Type B pancreatic cell (in vitro differentiated cells): ENCODE data around the gene MTMR12. TPM values are rescaled to one million over a fixed set of nuclear protein-coding genes. Genes with fewer than 3 reads are reported as not detected.

ENCODE experiments used
- DNase-seq: peaks from one replicate; pipeline ENCODE4 v3.0.0; 2021; ENCODE audit warnings: mixed read lengths; ENCODE audit not compliant: unreplicated experiment; ENCODE audit errors: extremely low spot score
- H3K27ac Mint-ChIP-seq: 2 replicates; pipeline ENCODE4 v1.8.0; 2021; ENCODE audit warnings: mild to moderate bottlenecking, mixed read lengths
- H3K27me3 Mint-ChIP-seq: 2 replicates; pipeline ENCODE4 v1.8.0; 2021; ENCODE audit warnings: mixed read lengths
- H3K36me3 Mint-ChIP-seq: 2 replicates; pipeline ENCODE4 v1.8.0; 2021; ENCODE audit warnings: mixed read lengths
- H3K4me1 Mint-ChIP-seq: one replicate; pipeline ENCODE4 v1.8.0; 2021; ENCODE audit warnings: mixed read lengths; ENCODE audit not compliant: unreplicated experiment
- H3K4me3 Mint-ChIP-seq: 2 replicates; pipeline ENCODE4 v1.8.0; 2021; ENCODE audit warnings: mild to moderate bottlenecking, mixed read lengths
- H3K9me3 Mint-ChIP-seq: 2 replicates; pipeline ENCODE4 v1.8.0; 2021; ENCODE audit warnings: mixed read lengths
- CTCF ChIP-seq: fragments of 200-600 bp; sonication (generic); conservative IDR thresholded peaks from 2 replicates; pipeline ENCODE4 v1.5.0; 2021; ENCODE audit warnings: antibody characterized with exemption, mild to moderate bottlenecking
- total RNA-seq: library from RNA; stranded (reverse); gene quantifications from 2 replicates; pipeline ENCODE4 v1.2.1, GENCODE V29; 2021; ENCODE audit warnings: low replicate concordance

MTMR12 gene
- total RNA-seq, 1 donor from 2014 or later: 23.5 TPM

DNA sequence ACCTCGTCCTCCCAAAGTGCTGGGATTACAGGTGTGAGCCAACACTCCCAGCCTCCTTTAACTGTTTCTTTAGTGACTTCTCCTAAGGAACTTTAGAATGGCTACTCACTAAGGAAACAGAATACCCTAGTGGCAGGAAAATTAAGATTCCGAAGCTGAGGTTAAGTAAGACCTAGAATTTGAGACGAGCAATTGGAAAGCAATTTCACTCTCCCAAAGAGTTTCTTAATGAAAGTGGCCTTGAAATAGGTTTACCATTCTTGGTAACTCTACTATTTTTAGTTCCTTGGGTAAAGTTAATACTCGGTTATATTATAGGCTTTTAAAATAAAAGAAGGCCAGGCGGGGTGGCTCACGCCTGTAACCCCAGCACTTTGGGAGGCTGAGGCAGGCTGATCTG lies 115.7 kb downstream of the MTMR12 start:
- H3K4me3 Mint-ChIP-seq: no peak overlapping the region
- TF ChIP-seq CTCF: peak; percentile 17
- DNase-seq: no peak
- H3K27me3 Mint-ChIP-seq: no peaks in the 10 kb centered on the region
- H3K27ac Mint-ChIP-seq: no peak overlapping the region
- peaks cover 3% of the 10 kb centered on the region for H3K9me3 Mint-ChIP-seq
- no peaks in the 10 kb centered on the region for H3K36me3 Mint-ChIP-seq
- peaks cover 14% of the 10 kb centered on the region for H3K4me1 Mint-ChIP-seq

- peaks cover 17% of the 10 kb centered on the region for H3K4me1 Mint-ChIP-seq
- TF ChIP-seq CTCF: no peak
Measured at GRCh38 chr5:32195265-32195664, 117.5 kb downstream of the MTMR12 start.

GRCh38 chr5:32193591-32193990 lies 119.1 kb downstream of the MTMR12 start:
- Mint-ChIP-seq H3K27me3 (no peaks in the 10 kb centered on the region), H3K4me3 (peak overlapping the region; percentile 16), H3K36me3 (no peaks in the 10 kb centered on the region), H3K4me1 (peaks cover 20% of the 10 kb centered on the region), H3K9me3 (peaks cover 4% of the 10 kb centered on the region), H3K27ac (peak overlapping the region; percentile 10)
- TF ChIP-seq CTCF: no peak
- no peak for DNase-seq

More at GRCh38 chr5:32195265-32195664, 117.5 kb downstream of the MTMR12 start:
- Mint-ChIP-seq H3K36me3 (no peaks in the 10 kb centered on the region), H3K9me3 (peaks cover 4% of the 10 kb centered on the region), H3K4me3 (no peak overlapping the region), H3K27ac (no peak overlapping the region), H3K27me3 (no peaks in the 10 kb centered on the region)
- no peak for DNase-seq

GRCh38 chr5:32190095-32190494 lies 122.6 kb downstream of the MTMR12 start:
- no peak for TF ChIP-seq CTCF
- DNase-seq: no peak
- Mint-ChIP-seq H3K9me3 (peaks cover 4% of the 10 kb centered on the region), H3K36me3 (no peaks in the 10 kb centered on the region), H3K4me3 (no peak overlapping the region), H3K4me1 (peaks cover 20% of the 10 kb centered on the region), H3K27me3 (no peaks in the 10 kb centered on the region), H3K27ac (no peak overlapping the region)

DNA sequence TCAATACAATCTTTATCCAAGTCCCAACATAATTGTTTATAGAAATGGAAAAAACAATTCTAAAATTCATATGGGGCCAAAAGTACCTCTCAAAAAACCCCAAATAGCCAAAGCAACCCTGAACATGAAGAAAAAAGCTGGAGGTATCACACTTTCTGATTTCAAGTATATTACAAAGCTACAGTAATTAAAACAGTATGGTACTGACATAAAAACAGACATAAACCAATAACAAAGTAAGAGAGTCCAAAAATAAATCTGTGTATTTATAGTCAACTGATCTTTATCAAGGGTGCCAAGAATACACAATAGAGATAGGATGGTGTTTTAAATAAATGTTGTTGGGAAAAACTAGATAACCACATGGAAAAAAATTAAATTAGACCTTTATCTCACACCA lies 125.1 kb downstream of the MTMR12 start:
- peaks cover 15% of the 10 kb centered on the region for H3K4me1 Mint-ChIP-seq
- no peaks in the 10 kb centered on the region for H3K36me3 Mint-ChIP-seq
- H3K4me3 Mint-ChIP-seq: no peak overlapping the region
- peaks cover 9% of the 10 kb centered on the region for H3K9me3 Mint-ChIP-seq
- TF ChIP-seq CTCF: no peak
- H3K27ac Mint-ChIP-seq: no peak overlapping the region
- no peak for DNase-seq
- no peaks in the 10 kb centered on the region for H3K27me3 Mint-ChIP-seq

DNA sequence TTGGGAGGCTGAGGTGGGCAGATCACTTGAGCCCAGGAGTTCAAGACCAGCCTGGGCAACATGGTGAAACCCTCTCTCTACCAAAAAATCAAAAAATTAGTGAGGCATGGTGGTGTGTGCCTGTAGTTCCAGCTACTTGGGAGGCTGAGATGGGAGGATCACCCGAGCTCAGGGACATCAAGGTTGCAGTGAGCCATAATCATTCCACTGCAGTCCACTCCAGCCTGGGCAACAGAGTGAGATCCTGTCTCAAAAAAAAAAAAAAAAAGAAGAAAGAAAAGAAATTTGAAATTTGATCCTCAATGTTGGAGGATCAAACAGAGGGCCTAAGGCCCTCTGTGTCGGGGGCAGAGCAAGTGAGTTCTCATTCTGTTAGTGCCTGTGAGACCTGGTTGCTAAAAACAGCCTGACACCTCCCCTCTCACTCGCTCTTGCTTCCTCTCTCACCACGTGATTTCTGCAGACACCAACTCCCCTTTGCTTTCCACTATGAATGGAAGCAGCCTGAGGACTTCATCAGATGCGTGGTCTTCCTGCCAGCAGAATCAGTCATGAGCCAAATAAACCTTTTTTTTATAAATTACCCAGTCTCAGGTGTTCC lies 130.2 kb downstream of the MTMR12 start:
- DNase-seq: no peak
- Mint-ChIP-seq H3K27me3 (no peaks in the 10 kb centered on the region), H3K36me3 (no peaks in the 10 kb centered on the region)

More for the DNA sequence above, 130.2 kb downstream of the MTMR12 start:
- Mint-ChIP-seq H3K27ac (no peak overlapping the region), H3K4me3 (no peak overlapping the region), H3K4me1 (peaks cover 6% of the 10 kb centered on the region), H3K9me3 (peaks cover 5% of the 10 kb centered on the region)
- TF ChIP-seq CTCF: no peak
